ENCODE data around the gene SMIM36.
"Not testable (repeated sequence)": the region's sequence is repeated elsewhere in the genome, so short reads cannot be mapped to it uniquely, and the experiment has no call there.

Gene SMIM36

GRCh38 chr17:55524440-55525220, 13.4 kb upstream of the SMIM36 start:
- no peak overlapping the region for H3K27ac Mint-ChIP-seq
- no peaks in the 10 kb centered on the region for H3K36me3 Mint-ChIP-seq (ENCODE audit: low read depth)
- DNase-seq (no peak), ATAC-seq (no peak)
- H3K9me3 Mint-ChIP-seq = no peaks in the 10 kb centered on the region
- no peak overlapping the region for H3K4me3 Mint-ChIP-seq
- H3K27me3 Mint-ChIP-seq = peaks cover 8% of the 10 kb centered on the region
- H3K4me1 Mint-ChIP-seq = no peaks in the 10 kb centered on the region

DNA sequence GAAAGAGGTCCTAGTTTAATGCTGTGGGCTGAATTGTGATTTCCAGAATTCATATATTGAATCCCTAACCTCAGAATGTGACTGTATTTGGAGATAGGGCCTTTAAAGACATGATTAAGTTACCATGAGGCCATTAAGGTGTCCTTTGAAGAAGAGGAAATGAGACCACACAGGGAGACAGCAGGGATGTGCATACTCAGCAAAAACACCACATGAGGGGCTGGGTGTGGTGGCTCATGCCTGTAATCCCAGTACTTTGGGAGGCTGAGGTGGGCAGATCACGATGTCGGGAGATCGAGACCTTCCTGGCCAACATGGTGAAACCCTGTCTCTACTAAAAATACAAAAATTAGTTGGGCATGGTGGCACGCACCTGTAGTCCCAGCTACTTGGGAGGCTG, 11.8 kb upstream of the SMIM36 start:
- H3K36me3 Mint-ChIP-seq (ENCODE audit: low read depth); H3K27ac Mint-ChIP-seq; H3K4me3 Mint-ChIP-seq; H3K4me1 Mint-ChIP-seq; DNase-seq; H3K27me3 Mint-ChIP-seq; ATAC-seq; H3K9me3 Mint-ChIP-seq: not testable (repeated sequence)

GRCh38 chr17:55521186-55521585, 9.9 kb upstream of the SMIM36 start:
- no peaks in the 10 kb centered on the region for H3K4me1 Mint-ChIP-seq
- ATAC-seq = no peak
- H3K36me3 Mint-ChIP-seq (ENCODE audit: low read depth) = no peaks in the 10 kb centered on the region
- no peak overlapping the region for H3K4me3 Mint-ChIP-seq
- H3K9me3 Mint-ChIP-seq = no peaks in the 10 kb centered on the region
- DNase-seq = no peak
- H3K27me3 Mint-ChIP-seq = peaks cover 11% of the 10 kb centered on the region
- H3K27ac Mint-ChIP-seq = no peak overlapping the region

DNA sequence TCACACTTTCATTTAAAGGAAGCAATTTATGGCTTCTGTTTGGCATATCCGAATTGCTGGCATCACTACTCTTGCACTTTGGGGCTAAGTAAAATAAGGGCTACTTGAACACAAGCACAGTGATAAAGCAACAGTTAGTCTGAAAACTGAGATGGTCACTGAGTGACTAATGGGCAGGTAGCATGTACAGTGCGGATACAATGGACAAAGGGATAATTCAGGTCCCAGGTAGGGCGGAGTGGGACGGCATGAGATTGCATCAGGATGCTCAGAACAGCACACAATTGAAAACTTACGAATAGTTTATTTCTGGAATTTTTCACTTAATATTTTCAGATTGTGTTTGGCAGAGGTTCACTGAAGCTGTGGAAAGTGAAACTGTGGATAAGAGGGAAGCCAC, 9.2 kb upstream of the SMIM36 start:
- no peaks in the 10 kb centered on the region for H3K36me3 Mint-ChIP-seq (ENCODE audit: low read depth)
- H3K27me3 Mint-ChIP-seq = peaks cover 13% of the 10 kb centered on the region

GRCh38 chr17:55518510-55518909, 7.3 kb upstream of the SMIM36 start:
- H3K9me3 Mint-ChIP-seq = no peaks in the 10 kb centered on the region
- H3K4me1 Mint-ChIP-seq = peaks cover 2% of the 10 kb centered on the region
- ATAC-seq (no peak), DNase-seq (no peak)
- H3K27me3 Mint-ChIP-seq = peaks cover 13% of the 10 kb centered on the region
- no peaks in the 10 kb centered on the region for H3K36me3 Mint-ChIP-seq (ENCODE audit: low read depth)
- H3K27ac Mint-ChIP-seq = no peak overlapping the region
- H3K4me3 Mint-ChIP-seq = no peak overlapping the region

More for the DNA sequence above, 9.2 kb upstream of the SMIM36 start:
- Mint-ChIP-seq H3K4me3 (no peak overlapping the region), H3K4me1 (no peaks in the 10 kb centered on the region), H3K27ac (no peak overlapping the region), H3K9me3 (no peaks in the 10 kb centered on the region)
- DNase-seq (no peak), ATAC-seq (no peak)

DNA sequence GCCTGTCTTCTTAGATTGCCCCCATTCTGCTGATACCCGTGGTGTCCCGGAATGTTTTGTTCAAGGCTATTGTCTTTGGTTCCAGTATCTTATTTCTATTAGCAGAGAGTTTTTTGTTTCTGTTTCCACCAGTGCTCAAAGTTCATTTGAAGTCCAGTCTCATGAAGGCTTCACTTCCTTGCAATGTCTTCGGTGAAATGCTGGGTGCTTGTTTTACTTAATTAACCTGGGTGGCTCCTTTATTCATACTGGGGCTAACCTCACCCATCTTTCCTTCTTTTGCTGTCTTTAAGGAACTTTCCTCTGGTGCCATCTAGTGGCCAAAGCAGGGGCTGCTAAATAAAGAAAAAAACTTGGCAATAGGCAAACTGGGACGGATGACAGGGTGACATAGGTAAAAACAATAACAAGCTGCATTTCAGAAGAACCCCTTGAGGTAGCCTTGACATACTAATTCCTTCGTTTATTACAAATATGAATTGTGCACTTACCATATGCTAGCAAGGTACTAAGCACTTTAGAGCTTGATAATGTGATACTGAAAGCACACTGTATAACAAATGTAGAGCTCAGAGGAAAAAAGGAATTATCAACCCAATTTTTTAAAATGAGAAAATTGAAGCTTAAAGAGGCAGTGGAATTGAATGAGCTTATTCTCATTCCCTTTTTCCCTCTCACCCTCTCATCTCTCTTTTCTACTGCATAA, 2.8 kb upstream of the SMIM36 start:
- no peak overlapping the region for H3K27ac Mint-ChIP-seq
- no peak overlapping the region for H3K4me3 Mint-ChIP-seq
- no peak for ATAC-seq
- H3K36me3 Mint-ChIP-seq (ENCODE audit: low read depth) = no peaks in the 10 kb centered on the region
- peak; percentile 75 for DNase-seq
- H3K9me3 Mint-ChIP-seq = no peaks in the 10 kb centered on the region
- H3K27me3 Mint-ChIP-seq = peaks cover 5% of the 10 kb centered on the region
- H3K4me1 Mint-ChIP-seq = peaks cover 2% of the 10 kb centered on the region

GRCh38 chr17:55507669-55508068, 3.6 kb downstream of the SMIM36 start:
- not testable (repeated sequence) for H3K4me1 Mint-ChIP-seq; ATAC-seq; H3K27me3 Mint-ChIP-seq; H3K27ac Mint-ChIP-seq; H3K36me3 Mint-ChIP-seq (ENCODE audit: low read depth); DNase-seq; H3K9me3 Mint-ChIP-seq; H3K4me3 Mint-ChIP-seq

- DNase-seq; H3K4me3 Mint-ChIP-seq; H3K27ac Mint-ChIP-seq; H3K27me3 Mint-ChIP-seq; ATAC-seq; H3K4me1 Mint-ChIP-seq; H3K36me3 Mint-ChIP-seq (ENCODE audit: low read depth); H3K9me3 Mint-ChIP-seq: not testable (repeated sequence)
Measured at GRCh38 chr17:55501626-55502025, 9.6 kb downstream of the SMIM36 start.

DNA sequence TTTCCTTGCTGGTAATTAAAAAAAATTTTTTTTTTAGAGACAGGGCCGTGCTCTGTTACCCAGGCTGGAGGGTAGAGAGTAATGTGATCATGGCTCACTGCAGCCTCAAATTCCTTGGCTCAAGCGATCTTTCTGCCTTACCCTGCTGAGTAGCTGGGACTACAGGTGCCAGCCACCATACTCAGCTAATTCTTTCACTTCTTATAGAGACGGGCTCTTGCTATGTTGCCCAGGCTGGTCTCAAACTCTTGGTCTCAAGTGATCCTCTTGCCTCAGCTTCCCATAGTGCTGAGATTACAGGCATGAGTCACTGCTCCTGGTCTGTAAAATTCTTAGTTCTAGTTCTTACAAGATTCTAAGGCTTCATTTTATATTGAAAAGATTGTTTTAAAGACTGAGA, 11.1 kb downstream of the SMIM36 start:
- DNase-seq = no peak
- peaks cover 3% of the 10 kb centered on the region for H3K27me3 Mint-ChIP-seq
- no peaks in the 10 kb centered on the region for H3K4me1 Mint-ChIP-seq
- H3K4me3 Mint-ChIP-seq = no peak overlapping the region
- H3K27ac Mint-ChIP-seq = no peak overlapping the region
- H3K9me3 Mint-ChIP-seq = no peaks in the 10 kb centered on the region
- no peaks in the 10 kb centered on the region for H3K36me3 Mint-ChIP-seq (ENCODE audit: low read depth)
- no peak for ATAC-seq

GRCh38 chr17:55496094-55496881, 15.0 kb downstream of the SMIM36 start:
- DNase-seq = no peak
- H3K27me3 Mint-ChIP-seq = peaks cover 13% of the 10 kb centered on the region
- no peaks in the 10 kb centered on the region for H3K36me3 Mint-ChIP-seq (ENCODE audit: low read depth)
- no peak for ATAC-seq
- no peak overlapping the region for H3K4me3 Mint-ChIP-seq
- no peaks in the 10 kb centered on the region for H3K9me3 Mint-ChIP-seq
- no peak overlapping the region for H3K27ac Mint-ChIP-seq
- no peaks in the 10 kb centered on the region for H3K4me1 Mint-ChIP-seq

GRCh38 chr17:55495239-55495638, 16.0 kb downstream of the SMIM36 start:
- Mint-ChIP-seq H3K27me3 (peaks cover 14% of the 10 kb centered on the region), H3K9me3 (no peaks in the 10 kb centered on the region), H3K36me3 (ENCODE audit: low read depth) (no peaks in the 10 kb centered on the region), H3K27ac (no peak overlapping the region), H3K4me3 (no peak overlapping the region), H3K4me1 (no peaks in the 10 kb centered on the region)
- no peak for DNase-seq
- ATAC-seq = no peak

DNA sequence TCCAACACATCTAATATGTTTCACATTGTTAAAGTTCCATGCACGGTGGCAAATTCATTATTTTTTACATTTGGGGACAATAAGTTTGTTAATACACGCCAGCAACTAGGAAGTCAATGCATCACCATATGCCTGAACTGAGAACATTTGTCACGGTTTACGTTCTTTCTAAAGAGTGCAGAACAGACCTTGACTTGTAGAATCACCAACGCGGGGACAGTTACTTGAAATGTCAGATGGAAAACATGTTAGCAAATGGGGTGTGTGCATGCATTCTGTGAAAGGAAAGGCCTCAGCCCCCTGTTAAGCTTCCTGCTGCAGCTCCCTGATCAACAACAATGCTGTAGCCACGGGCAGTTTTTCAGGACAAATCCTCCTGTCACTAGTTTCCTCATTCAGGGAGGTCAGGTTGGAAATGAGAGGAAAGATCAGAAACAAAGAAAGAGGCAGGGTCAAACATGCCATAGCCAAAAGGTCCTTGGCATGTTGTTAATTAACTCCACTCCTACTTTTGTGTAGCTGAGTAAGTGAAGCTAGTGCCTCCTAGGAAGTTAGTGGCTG, 18.4 kb downstream of the SMIM36 start:
- Mint-ChIP-seq H3K36me3 (ENCODE audit: low read depth) (no peaks in the 10 kb centered on the region), H3K9me3 (no peaks in the 10 kb centered on the region), H3K27me3 (peaks cover 20% of the 10 kb centered on the region), H3K4me1 (no peaks in the 10 kb centered on the region), H3K4me3 (no peak overlapping the region), H3K27ac (no peak overlapping the region)
- ATAC-seq (no peak), DNase-seq (no peak)

GRCh38 chr17:55490376-55490775, 20.9 kb downstream of the SMIM36 start:
- H3K27ac Mint-ChIP-seq = no peak overlapping the region
- no peaks in the 10 kb centered on the region for H3K4me1 Mint-ChIP-seq
- no peak overlapping the region for H3K4me3 Mint-ChIP-seq
- no peaks in the 10 kb centered on the region for H3K36me3 Mint-ChIP-seq (ENCODE audit: low read depth)
- peaks cover 20% of the 10 kb centered on the region for H3K27me3 Mint-ChIP-seq
- no peak for DNase-seq
- no peak for ATAC-seq
- H3K9me3 Mint-ChIP-seq = no peaks in the 10 kb centered on the region

DNA sequence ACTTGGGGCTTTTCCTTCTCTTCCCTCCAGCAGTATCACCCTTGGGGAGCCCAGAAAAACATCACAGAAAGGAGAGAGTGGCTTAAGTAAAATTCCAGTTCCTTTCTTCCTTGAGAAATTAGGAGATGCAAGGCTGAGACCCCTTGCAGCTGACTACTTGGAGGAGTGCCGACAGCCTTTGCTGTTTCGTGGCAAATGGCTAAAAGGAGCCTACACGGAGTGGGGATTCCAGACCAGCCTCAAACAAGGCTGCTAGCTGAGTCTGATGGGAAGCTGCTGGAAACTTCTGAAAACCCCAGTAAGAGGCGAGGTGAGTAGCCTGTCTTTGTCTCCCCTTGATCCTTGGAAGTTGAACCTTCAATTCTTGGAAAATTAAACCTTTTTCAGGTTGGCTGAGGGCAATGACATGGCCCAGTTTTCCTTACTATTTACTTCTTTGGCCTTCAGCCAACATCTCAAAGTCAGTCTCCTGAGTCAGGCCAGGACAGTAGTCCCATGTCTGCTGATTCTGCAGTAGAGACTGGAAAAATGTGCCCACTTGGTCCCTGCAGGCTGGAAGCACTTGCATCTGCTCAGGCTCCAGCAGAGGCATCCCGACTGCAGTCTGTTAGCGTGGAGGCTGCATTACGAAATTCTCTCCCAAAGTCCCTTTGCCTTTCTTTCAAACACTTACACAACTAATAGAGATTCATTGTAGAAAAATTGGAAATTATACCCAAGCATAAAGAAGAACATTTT, 23.4 kb downstream of the SMIM36 start:
- Mint-ChIP-seq H3K27ac (no peak overlapping the region), H3K27me3 (peaks cover 18% of the 10 kb centered on the region), H3K4me3 (no peak overlapping the region), H3K36me3 (ENCODE audit: low read depth) (no peaks in the 10 kb centered on the region), H3K9me3 (no peaks in the 10 kb centered on the region), H3K4me1 (no peaks in the 10 kb centered on the region)
- no peak for DNase-seq
- ATAC-seq = no peak
